ENCODE measurements around the gene SLC23A2. TPM values are rescaled to one million over a fixed set of nuclear protein-coding genes. Genes with fewer than 3 reads are reported as not detected.

Gene SLC23A2
- total and polyA plus RNA-seq, 12 donors = 51.0 to 294 (median 145) TPM

GRCh38 chr20:4812641-4813075 lies 188.7 kb downstream of the SLC23A2 start:
- Histone ChIP-seq H3K9me3 (replicated peaks in 1 of 3) (no peaks in the 10 kb centered on the region), H3K27ac (peak overlapping the region in 4 of 5 donors; percentile 13 to 92 (median 58)), H3K4me1 (replicated peaks in 1 of 2) (peaks cover 0 to 5% of the 10 kb centered on the region in 2 donors), H3K27me3 (no peaks in the 10 kb centered on the region), H3K36me3 (replicated peaks in 1 of 2) (no peaks in the 10 kb centered on the region), H3K4me3 (no peak overlapping the region)
- TF ChIP-seq POLR2A (IDR thresholded peaks at IDR 0.05) = no peak
- no peak for DNase-seq
- intact Hi-C loops (cut with DNase I) = no loop called here
- 76 to 91% (median 85%) methylated on average over 4 to 7 of the region's 7 CpGs for WGBS, 4 donors

- Histone ChIP-seq H3K27ac (peak overlapping the region in 3 of 5 donors; percentile 34 to 92 (median 81)), H3K4me1 (replicated peaks in 1 of 2) (peaks cover 0 to 5% of the 10 kb centered on the region in 2 donors), H3K9me3 (replicated peaks in 1 of 3) (no peaks in the 10 kb centered on the region), H3K36me3 (replicated peaks in 1 of 2) (no peaks in the 10 kb centered on the region), H3K27me3 (no peaks in the 10 kb centered on the region), H3K4me3 (no peak overlapping the region)
- intact Hi-C loops (cut with DNase I) = no loop called here
- TF ChIP-seq CTCF (IDR thresholded peaks at IDR 0.05) (no peak), POLR2A (IDR thresholded peaks at IDR 0.05) (no peak)
- 76 to 82% (median 78%) methylated on average over 5 to 6 of the region's 6 CpGs for WGBS, 4 donors
- no peak for DNase-seq
Observed at GRCh38 chr20:4812216-4812615, 189.1 kb downstream of the SLC23A2 start.

GRCh38 chr20:4811661-4812181 lies 189.6 kb downstream of the SLC23A2 start:
- Histone ChIP-seq H3K27ac (peak overlapping the region in 3 of 5 donors; percentile 21 to 92 (median 81)), H3K27me3 (no peaks in the 10 kb centered on the region), H3K4me1 (replicated peaks in 1 of 2) (peaks cover 0 to 5% of the 10 kb centered on the region in 2 donors), H3K4me3 (no peak overlapping the region), H3K9me3 (replicated peaks in 1 of 3) (no peaks in the 10 kb centered on the region), H3K36me3 (replicated peaks in 1 of 2) (no peaks in the 10 kb centered on the region)
- DNase-seq = peak; percentile 47 to 78 (median 66)
- TF ChIP-seq POLR2A (IDR thresholded peaks at IDR 0.05) (no peak), CTCF (IDR thresholded peaks at IDR 0.05) (no peak)
- intact Hi-C loops (cut with DNase I) = no loop called here
- 56 to 76% (median 69%) methylated on average over 8 of the region's 8 CpGs for WGBS, 4 donors

GRCh38 chr20:4811257-4811656 lies 190.1 kb downstream of the SLC23A2 start:
- peaks cover 0 to 5% of the 10 kb centered on the region in 2 donors for H3K4me1 ChIP-seq (replicated peaks in 1 of 2)
- no peaks in the 10 kb centered on the region for H3K36me3 ChIP-seq (replicated peaks in 1 of 2)
- peak overlapping the region in 3 of 5 donors; percentile 21 to 92 (median 81) for H3K27ac ChIP-seq
- 83 to 91% (median 87%) methylated on average over 4 of the region's 4 CpGs for WGBS, 4 donors
- no peak for DNase-seq
- intact Hi-C loops (cut with DNase I) = no loop called here
- H3K4me3 ChIP-seq = no peak overlapping the region
- no peaks in the 10 kb centered on the region for H3K9me3 ChIP-seq (replicated peaks in 1 of 3)
- H3K27me3 ChIP-seq = no peaks in the 10 kb centered on the region
- no peak for TF ChIP-seq POLR2A (IDR thresholded peaks at IDR 0.05)
- no peak for TF ChIP-seq CTCF (IDR thresholded peaks at IDR 0.05)
